ENCODE measurements around the gene RAPGEF1.
"Not testable (repeated sequence)": the region's sequence is repeated elsewhere in the genome, so short reads cannot be mapped to it uniquely, and the experiment has no call there.

Gene RAPGEF1

DNA sequence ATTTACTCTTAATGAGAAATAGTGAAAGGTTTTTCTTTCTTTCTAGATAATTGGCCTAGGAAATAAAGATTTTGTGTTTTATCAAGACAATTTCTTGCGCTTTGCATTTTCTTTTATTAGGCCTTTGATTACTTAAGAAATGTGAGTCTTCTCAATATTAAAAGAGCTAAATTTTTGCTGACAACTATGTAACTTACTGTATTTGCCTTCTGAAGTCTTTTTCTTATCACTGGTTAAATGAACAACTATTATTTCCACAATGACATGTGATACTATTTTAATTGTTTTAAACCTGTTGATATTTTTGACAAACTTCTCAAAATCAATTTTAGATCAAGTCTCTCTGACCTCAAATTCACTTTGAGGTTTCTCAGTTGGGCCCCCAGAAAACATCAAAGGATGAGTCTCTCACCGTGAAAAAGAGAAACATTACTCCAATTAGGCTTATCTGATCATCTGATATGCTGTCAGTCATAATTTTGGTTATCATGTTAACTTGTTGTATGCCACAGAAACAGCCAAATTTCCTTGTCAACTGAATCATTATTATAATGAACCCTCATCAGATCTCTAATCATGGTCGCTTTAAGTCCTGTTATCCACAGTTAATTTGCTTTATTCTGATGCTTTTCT is 48.8 kb downstream of the RAPGEF1 start:
- DNase-seq (ENCODE audit: low read depth in 2 of 2) = no peak

- DNase-seq (ENCODE audit: low read depth in 2 of 2) = no peak
Measured at GRCh38 chr9:131690462-131690861, 49.4 kb downstream of the RAPGEF1 start.

DNA sequence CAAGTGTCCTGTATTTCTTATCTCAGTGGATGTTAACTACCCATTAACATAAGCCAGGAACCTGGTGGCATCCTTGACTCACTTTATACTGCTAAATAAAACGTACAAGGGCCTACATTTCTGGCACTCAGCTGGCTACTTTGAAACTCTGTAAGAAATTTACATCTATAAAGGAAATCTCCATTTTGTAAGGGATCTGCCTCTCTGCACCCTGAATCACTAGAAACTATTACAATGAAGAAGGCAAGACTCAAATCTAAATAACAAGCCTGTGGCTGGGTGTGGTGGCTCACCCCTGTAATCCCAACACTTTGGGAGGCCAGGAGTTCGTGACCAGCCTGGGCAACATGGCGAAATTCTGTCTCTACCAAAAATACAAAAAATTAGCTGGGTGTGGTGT is 51.5 kb downstream of the RAPGEF1 start:
- DNase-seq (ENCODE audit: low read depth in 2 of 2) = no peak

DNA sequence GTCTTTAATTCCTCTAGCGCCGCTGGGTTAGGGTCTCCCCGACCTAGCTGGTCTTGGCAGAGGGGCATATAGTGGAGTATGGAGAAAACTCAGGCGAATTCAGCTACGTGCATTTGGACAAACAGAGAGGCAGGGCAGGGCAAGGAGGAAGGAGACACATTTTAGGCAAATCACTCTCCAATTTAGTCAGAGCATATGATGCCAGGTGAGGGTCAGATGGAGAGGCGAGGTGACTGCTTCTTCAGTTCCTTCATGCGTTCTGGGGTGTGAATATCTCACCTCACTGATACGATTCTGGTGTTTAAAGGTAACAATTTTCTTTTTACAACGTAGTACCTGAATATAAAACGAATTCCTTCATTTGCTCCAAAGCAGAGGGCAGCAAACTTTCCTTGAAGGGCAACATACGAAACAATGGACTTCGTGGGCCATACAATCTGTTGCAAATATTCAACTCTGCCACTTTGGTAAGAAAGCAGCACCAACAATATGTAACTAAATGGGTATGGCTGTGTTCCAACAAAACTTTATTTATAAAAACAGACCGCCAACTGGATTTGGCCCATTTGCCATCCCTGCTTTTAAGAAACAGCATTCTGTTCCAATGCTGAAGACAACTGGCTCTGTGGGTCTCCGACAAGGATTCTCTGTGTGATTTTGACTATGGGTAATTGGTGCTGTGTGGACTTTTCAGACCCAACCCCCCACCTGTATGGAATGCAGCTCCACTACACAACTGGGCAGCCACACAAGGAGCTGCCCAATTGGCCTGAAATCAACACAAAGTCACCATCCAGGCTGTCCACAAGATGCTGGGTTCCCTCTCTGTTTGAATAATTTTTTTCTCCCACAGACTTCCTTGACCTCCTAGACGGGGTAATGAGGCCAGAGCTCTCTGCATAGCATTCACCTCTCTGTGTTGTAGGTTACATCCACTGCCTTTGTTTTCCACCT is 53.8 kb downstream of the RAPGEF1 start:
- DNase-seq (ENCODE audit: low read depth in 2 of 2) = no peak

DNA sequence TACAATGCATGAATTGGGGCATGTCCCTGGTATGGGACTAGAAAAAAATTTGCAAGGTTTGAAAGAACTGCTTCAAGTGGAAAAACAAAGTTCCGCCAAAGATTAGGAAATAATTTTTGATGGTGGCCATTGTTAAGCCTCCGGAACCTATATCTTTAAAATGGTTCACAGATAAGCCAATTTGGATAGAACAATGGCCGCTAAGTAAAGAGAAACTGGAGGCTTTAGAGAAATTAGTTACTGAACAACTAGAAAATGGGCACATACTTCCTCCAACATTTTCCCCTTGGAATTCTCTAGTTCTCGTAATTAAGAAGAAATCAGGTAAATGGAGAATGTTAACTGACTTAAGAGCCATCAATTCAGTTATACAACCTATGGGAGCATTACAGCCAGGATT is 56.8 kb downstream of the RAPGEF1 start:
- not testable (repeated sequence) for DNase-seq (ENCODE audit: low read depth in 2 of 2)

DNA sequence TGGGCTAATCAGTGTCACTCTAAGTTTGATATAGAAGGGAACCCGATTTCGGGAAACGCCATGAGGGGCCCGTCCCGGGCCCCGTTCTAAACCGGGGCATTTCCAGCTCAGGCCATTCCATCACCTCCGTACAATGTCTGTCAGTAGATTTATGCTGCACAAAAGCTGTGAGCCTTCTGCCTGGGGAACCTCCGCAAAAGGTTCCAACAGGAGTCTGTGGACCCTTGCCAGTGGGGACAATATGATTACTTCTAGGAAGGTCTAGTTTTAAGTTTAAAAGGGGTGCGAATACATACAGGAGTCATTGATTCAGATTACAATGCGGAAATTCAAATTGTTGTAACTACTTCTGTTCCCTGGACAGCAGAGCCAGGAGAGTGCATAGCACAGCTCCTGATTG is 57.6 kb downstream of the RAPGEF1 start:
- no peak for DNase-seq (ENCODE audit: low read depth in 2 of 2)

DNA sequence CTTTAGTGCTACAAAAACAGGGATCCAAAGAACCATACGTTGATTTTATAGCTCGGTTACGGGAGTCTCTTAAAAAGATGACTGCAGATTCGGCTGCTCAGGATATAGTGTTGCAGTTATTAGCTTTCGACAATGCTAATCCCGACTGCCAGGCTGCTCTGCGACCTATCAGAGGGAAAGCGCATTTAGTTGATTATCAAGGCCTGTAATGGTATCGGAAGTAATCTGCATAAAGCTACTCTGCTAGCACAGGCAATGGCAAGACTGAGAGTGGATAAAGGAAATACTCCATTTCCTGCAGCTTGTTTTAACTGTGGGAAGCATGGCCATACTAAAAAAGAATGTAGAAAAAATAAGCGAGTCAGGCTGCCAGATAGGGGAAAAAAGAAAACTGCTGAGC is 58.0 kb downstream of the RAPGEF1 start:
- not testable (repeated sequence) for DNase-seq (ENCODE audit: low read depth in 2 of 2)

- not testable (repeated sequence) for DNase-seq (ENCODE audit: low read depth in 2 of 2)
Measured at GRCh38 chr9:131681108-131681507, 58.8 kb downstream of the RAPGEF1 start.

DNA sequence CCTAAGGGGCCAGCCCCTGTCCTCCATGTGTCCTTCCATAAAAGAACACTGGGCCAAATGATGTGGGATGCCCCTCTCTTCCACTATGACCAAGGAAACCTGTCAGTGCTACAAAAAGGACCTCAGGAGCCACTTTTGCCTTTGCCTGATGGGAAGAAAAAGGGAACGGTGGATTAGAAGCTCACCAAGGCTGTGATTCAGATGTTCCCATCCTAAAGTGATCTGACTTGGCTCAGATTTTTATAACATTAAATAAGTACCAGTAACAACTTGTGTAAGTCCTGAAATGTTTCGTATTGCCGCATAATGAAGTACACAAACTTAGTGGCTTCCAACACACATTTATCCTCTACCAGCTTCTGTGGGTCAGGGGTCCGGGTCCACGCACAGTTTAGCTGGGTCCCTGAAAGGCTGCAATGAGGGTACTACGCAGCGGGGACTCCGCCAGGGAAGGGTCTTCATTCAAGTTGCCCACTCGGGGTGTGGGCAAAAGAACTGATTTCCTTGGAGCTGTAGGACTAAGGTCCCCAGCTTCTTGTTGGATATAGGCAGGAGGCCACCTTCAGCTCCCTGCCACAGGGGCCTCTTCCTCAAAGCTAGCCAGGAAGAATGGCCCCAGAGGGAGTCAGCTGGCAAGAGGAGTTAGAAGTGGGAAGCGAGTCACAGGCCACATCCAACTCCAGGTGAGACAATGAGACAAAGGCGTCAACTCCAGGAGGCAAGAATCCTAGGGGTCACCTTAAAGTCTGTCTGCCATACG is 60.4 kb downstream of the RAPGEF1 start:
- no peak for DNase-seq (ENCODE audit: low read depth in 2 of 2)

DNA sequence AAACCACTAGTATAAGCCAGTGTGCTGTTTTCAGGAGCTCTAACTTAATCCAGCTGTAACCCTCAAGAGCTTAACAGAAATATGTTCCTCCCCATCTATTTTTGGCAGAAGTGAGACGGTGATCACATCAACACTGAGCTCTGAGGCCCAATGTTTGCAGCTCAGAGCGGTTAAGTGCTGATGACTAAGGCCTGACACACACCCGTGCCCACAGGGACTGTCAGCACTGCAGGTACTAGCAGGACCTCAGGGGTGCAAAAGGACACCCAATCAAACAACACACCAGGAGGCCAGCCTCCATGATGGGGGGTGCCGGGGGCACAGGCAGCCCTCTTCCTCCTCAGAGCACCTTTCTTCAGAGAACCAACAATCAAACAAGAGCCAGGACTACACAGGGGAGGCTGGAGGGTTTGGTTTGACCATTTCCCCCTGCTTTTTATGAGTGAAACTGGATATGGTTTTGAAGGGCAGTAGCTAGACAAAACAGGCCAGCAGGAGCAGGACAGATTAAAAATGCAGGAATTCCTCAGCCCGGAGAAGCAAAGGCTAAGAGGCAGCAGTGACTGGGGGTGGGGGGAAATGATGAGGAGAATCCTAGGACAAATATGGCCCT is 61.3 kb downstream of the RAPGEF1 start:
- peak; percentile 46 to 60 for DNase-seq (ENCODE audit: low read depth in 2 of 2)

DNA sequence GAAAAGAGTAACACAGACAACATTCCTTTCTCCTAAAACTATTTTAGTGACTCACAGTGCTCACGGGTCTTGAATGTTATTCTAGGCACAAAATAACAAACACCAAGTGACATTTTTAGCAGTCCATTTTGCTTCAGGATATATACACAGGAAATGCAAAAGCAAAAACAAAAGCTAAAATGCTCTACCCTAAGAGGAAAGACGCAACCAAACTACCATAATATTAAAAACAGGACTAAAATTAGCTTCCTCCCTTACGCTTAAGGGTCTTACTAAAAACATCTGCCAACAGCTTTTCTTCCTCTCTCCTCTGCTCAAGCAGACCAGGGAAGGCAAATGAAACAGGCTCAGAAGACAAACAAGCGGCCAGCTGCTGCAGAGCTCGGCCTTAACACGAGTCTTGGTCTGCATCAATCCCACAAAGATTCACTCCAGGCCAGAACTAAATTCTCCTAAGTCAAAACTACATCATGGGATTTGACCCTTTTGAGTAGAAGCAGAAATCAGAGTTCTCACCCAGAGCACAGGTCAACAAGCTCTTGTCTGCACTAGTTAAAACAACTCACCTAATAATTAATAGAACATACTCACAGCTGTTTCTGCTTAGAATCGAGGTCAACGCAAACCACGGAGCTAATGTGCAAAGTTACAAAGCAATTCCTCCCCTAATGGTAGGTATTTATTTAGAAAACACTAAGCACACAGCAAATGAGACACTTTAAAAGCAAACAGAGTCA is 62.3 kb downstream of the RAPGEF1 start:
- no peak for DNase-seq (ENCODE audit: low read depth in 2 of 2)

DNA sequence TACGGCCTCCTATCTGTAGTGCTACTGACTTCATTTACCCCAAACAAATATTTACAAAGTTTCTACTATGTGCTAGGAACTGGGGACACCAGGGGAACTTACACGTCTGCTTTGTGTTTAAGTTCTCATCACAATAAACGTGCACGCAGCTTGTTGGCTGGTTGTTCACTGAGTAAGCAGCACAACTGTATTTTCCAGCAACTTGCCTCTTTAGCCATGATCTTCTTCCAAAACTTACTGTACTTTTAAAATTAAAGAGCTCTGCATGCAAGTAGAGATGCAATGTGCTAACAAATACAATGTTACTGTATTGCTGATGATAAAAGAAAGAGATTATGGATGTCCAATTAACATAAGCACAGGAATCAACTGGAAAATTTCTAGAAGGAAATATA is 62.8 kb downstream of the RAPGEF1 start:
- DNase-seq (ENCODE audit: low read depth in 2 of 2) = no peak

GRCh38 chr9:131676431-131676972 is 63.4 kb downstream of the RAPGEF1 start:
- DNase-seq (ENCODE audit: low read depth in 2 of 2) = peak in 1 of 2 donors; percentile 22

DNA sequence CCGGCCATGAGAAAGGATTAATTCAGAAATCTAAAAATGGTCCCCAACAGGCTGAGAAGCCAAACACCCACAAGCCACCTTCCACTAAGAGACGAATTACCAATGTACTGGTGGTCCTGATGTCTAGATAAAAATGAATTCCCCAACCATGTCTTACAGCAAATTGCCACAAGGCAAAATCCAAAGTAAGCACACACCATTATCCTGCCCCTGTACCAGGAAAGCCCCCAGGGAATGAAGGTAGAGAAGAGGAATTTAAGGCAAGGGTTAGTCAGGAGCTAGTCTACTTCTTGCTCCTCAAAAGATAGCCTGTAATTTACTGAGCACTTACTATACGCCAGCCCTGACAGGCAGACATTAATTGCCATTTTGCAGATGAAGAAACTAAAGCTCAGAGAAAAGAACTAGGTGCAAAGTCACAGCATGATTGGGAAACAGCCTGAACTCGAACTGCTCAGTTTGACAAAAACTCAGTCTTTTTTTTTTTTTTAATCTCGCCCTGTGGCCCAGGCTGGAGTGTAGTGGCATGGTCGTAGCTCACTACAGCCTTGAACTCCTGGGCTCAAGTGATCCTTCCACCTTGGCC is 64.3 kb downstream of the RAPGEF1 start:
- DNase-seq (ENCODE audit: low read depth in 2 of 2) = no peak

DNA sequence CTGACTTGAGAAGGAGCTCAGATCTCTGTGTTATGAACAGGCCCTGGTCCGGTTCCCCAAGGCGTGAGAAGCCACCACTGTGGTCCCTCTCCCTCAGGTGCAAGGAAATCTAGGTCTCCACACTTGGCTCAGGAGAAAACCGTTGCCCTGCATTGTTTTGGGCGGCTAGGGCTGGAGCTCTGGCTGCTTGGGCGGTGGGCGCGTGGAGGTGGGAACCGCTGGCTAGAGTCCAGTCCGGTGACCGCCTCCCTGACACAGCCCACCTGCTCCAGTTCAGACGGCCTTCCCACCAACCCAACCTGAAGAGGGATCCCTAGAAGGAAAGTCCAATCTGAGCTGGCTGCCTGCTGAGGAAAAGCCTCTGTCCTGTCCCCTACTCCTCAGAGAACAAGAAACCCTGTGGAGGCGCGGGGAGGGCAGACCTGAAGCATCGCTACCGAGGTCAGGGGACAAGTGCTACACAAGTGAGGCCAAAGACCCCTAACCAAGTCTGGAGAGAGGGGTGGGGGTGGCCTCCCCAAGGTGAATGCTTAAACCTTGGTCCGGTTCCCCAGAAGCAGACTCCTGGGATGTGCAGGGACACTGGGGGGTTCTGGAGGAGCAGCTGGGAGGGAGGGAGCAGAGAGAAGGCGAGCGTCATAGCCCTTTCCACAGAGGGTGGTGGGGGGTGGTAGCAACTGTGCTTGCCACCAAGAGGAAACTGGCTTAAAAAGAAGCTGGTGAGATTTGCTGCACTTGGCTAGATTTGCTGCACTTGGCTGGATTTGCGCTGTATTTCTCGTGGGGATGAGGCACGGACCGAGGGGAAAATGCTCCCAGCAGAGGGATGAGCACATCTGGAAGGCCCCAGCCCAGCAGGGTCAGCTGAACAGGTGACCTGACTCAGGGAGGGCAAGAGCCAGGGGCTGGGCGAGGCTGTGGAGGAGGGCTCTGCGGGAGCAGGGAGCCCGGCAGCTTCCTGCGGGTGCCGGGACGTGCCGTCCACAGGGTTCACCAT is 65.2 kb downstream of the RAPGEF1 start:
- DNase-seq (ENCODE audit: low read depth in 2 of 2) = no peak

DNA sequence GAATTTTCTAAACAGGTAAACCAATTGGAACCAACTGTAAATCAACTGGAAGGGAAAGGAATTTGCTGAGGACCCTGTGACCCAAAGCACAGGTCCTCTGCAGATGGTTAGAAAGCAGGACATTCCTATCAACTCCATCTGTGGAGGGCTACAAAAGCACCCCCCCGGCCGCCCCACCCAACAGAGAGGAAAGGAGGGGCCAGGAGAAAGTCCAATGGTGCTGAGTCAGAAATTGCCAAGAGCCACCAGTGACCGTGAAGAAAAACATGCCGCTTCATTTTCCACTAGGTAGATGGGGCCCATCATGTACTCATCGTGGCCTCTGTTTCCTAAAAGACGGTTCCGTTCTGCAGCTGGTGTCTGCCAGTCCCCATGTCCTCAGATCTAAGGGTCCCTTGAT is 66.3 kb downstream of the RAPGEF1 start:
- DNase-seq (ENCODE audit: low read depth in 2 of 2) = no peak

- no peak for DNase-seq (ENCODE audit: low read depth in 2 of 2)
Measured at GRCh38 chr9:131673068-131673467, 66.8 kb downstream of the RAPGEF1 start.

GRCh38 chr9:131672451-131672850 is 67.4 kb downstream of the RAPGEF1 start:
- DNase-seq (ENCODE audit: low read depth in 2 of 2) = no peak

DNA sequence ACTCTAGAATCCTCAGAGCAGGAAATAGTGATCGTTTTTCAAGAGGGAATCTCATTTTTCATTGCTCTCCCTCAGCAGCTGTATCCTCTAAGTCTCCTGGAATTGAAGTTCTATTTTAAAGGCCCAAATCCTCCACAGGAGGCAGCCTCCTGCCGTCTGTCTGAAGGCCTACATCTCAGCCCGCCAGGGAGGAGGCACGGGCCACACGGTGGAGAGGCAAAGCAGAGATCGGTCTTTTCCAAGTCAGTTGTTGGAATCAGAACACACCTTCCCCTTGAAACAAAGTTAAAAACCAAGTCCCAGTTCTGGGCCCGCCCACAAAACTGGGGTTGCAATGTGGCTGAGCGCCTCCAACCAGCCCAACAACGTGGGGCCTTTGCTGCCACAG is 68.7 kb downstream of the RAPGEF1 start:
- DNase-seq (ENCODE audit: low read depth in 2 of 2) = no peak

Data from stimulated activated CD8-positive, alpha-beta memory T cell treated with anti-CD3 and anti-CD28 coated beads, Interleukin-7, amount 100 ng/mL, for 1 hour (primary cell).